SU-DHL-6 (cell line): ENCODE results near the gene ZC3H12C.

Experiments
- H2AFZ ChIP-seq: fragments of 200-600 bp; sonication (generic); 2 replicates; pipeline ENCODE4 v1.6.1; 2014; ENCODE audit warnings: low read depth, mild to moderate bottlenecking, moderate library complexity, mixed read lengths, antibody characterized with exemption, low read length; ENCODE audit not compliant: severe bottlenecking
- H3F3A ChIP-seq: fragments of 200-600 bp; shearing (Covaris generic); 2 replicates; pipeline ENCODE4 v1.6.0; 2016; ENCODE audit warnings: antibody characterized with exemption, mild to moderate bottlenecking; ENCODE audit not compliant: insufficient read depth
- H3K27ac ChIP-seq: fragments of 200-600 bp; sonication (generic); 2 replicates; pipeline ENCODE4 v1.5.1; 2016; ENCODE audit warnings: low read depth, mild to moderate bottlenecking, low read length, moderate library complexity, mixed read lengths
- H3K27me3 ChIP-seq: fragments of 200-600 bp; sonication (generic), shearing (Covaris generic); 2 replicates; pipeline ENCODE4 v1.6.0; 2014; ENCODE audit warnings: mild to moderate bottlenecking, low read length
- H3K36me3 ChIP-seq: fragments of 200-600 bp; sonication (generic); 2 replicates; pipeline ENCODE4 v1.6.1; 2014; ENCODE audit warnings: mild to moderate bottlenecking, low read length, mixed read lengths
- H3K4me2 ChIP-seq: fragments of 300-600, 200-600 bp; shearing (Covaris generic), sonication (generic); 2 replicates; pipeline ENCODE4 v1.6.0; 2014; ENCODE audit warnings: low read length, low read depth, mild to moderate bottlenecking; ENCODE audit not compliant: poor library complexity, severe bottlenecking
- H3K4me3 ChIP-seq: fragments of 200-600 bp; sonication (generic); 2 replicates; pipeline ENCODE4 v1.5.1; 2014; ENCODE audit warnings: antibody characterized with exemption, low read length, mild to moderate bottlenecking, mixed read lengths; ENCODE audit not compliant: insufficient read depth, poor library complexity, severe bottlenecking
- H3K79me2 ChIP-seq: fragments of 200-600 bp; sonication (generic); 2 replicates; pipeline ENCODE4 v1.6.1; 2014; ENCODE audit warnings: mild to moderate bottlenecking, low read length, moderate library complexity; ENCODE audit not compliant: insufficient read depth
- H3K9ac ChIP-seq: fragments of 200-600 bp; sonication (generic); 2 replicates; pipeline ENCODE4 v1.7.0; 2014; ENCODE audit warnings: mild to moderate bottlenecking, low read length
- H3K9me2 ChIP-seq: fragments of 200-600 bp; sonication (generic); replicated peaks from 2 replicates; pipeline ENCODE4 v1.6.1; 2014; ENCODE audit warnings: low read length; ENCODE audit not compliant: insufficient read depth
- H3K9me3 ChIP-seq: fragments of 200-600 bp; sonication (generic); 2 replicates; pipeline ENCODE4 v1.6.1; 2014; ENCODE audit warnings: low read length, mixed read lengths; ENCODE audit not compliant: insufficient read depth
- H4K20me1 ChIP-seq: fragments of 200-600 bp; sonication (generic); 2 replicates; pipeline ENCODE4 v1.6.1; 2014; ENCODE audit warnings: low read depth, mild to moderate bottlenecking, antibody characterized with exemption, low read length, moderate library complexity, mixed read lengths
- EZH2phosphoT487 ChIP-seq: fragments of 200-600 bp; sonication (generic), shearing (Covaris generic); conservative IDR thresholded peaks from 2 replicates; pipeline ENCODE4 v1.6.1; 2018; ENCODE audit warnings: mild to moderate bottlenecking, antibody characterized with exemption, low read length, moderate library complexity, mixed read lengths
- TF ChIP-seq, protein P1 (sequence below): fragments of 200-600 bp; sonication (generic); IDR thresholded peaks from one replicate; pipeline ENCODE4 v1.5.1; 2017; ENCODE audit warnings: antibody characterized with exemption, mild to moderate bottlenecking, low read length, moderate library complexity; ENCODE audit not compliant: insufficient read depth, poor library complexity, severe bottlenecking

The ZC3H12C gene

DNA sequence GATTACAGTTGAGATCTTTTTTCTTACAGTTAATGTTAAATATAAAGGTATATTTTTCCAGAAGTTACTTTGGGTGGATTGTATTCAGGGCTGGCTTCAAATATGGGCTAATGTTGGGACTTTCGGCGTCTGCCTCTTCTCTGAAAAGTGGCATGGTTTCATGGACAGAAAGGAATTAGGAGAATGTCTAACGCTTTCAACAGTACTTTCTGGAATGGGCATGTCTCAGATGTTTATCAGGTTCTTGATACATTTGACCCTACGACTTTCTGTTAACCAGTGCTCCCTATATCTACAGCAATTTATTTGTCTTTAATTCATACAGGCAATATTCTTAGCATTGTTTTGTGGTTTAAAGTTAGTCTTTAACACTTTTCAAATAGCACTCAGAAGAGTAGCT lies 33.7 kb downstream of the ZC3H12C start:
- Histone ChIP-seq H4K20me1 (no peaks in the 10 kb centered on the region), H3K4me2 (no peak overlapping the region), H3K9ac (no peak overlapping the region), H3K9me3 (no peaks in the 10 kb centered on the region), H2AFZ (no peak overlapping the region), H3K4me3 (no peak overlapping the region), H3K27me3 (no peaks in the 10 kb centered on the region), H3K27ac (no peak overlapping the region), H3K79me2 (no peaks in the 10 kb centered on the region), H3K36me3 (no peaks in the 10 kb centered on the region), H3F3A (no peaks in the 10 kb centered on the region), H3K9me2 (no peaks in the 10 kb centered on the region)
- TF ChIP-seq, protein P1, sequence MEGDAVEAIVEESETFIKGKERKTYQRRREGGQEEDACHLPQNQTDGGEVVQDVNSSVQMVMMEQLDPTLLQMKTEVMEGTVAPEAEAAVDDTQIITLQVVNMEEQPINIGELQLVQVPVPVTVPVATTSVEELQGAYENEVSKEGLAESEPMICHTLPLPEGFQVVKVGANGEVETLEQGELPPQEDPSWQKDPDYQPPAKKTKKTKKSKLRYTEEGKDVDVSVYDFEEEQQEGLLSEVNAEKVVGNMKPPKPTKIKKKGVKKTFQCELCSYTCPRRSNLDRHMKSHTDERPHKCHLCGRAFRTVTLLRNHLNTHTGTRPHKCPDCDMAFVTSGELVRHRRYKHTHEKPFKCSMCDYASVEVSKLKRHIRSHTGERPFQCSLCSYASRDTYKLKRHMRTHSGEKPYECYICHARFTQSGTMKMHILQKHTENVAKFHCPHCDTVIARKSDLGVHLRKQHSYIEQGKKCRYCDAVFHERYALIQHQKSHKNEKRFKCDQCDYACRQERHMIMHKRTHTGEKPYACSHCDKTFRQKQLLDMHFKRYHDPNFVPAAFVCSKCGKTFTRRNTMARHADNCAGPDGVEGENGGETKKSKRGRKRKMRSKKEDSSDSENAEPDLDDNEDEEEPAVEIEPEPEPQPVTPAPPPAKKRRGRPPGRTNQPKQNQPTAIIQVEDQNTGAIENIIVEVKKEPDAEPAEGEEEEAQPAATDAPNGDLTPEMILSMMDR, result no peak
- TF ChIP-seq EZH2phosphoT487, result no peak

DNA sequence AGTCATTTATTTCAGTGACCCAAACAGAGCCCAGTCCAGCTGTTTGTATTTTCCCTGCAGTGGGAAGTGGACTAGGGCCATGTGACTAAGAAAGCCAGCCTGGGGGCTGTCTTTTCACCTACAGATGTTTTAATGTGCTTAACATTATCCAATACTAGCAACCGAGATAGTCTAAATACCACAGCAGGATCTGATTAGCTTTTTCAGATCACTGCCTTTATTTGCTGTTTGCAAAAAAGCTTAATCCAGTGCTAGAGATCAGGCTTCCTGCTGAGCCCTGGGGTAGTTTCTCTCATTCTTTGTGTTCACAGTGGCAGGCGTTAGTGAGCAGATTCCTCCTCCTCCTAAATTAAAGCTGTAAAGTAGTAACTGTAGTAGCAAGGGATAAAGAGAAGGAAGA lies 35.0 kb downstream of the ZC3H12C start:
- Histone ChIP-seq H3K27me3 (no peaks in the 10 kb centered on the region), H3K36me3 (no peaks in the 10 kb centered on the region), H3K9me3 (no peaks in the 10 kb centered on the region), H3K4me2 (no peak overlapping the region), H3K9ac (no peak overlapping the region), H3K9me2 (no peaks in the 10 kb centered on the region), H3K27ac (no peak overlapping the region), H2AFZ (no peak overlapping the region), H3K4me3 (no peak overlapping the region), H3K79me2 (no peaks in the 10 kb centered on the region), H4K20me1 (no peaks in the 10 kb centered on the region), H3F3A (no peaks in the 10 kb centered on the region)
- TF ChIP-seq, protein P1, result no peak
- TF ChIP-seq EZH2phosphoT487, result no peak

DNA sequence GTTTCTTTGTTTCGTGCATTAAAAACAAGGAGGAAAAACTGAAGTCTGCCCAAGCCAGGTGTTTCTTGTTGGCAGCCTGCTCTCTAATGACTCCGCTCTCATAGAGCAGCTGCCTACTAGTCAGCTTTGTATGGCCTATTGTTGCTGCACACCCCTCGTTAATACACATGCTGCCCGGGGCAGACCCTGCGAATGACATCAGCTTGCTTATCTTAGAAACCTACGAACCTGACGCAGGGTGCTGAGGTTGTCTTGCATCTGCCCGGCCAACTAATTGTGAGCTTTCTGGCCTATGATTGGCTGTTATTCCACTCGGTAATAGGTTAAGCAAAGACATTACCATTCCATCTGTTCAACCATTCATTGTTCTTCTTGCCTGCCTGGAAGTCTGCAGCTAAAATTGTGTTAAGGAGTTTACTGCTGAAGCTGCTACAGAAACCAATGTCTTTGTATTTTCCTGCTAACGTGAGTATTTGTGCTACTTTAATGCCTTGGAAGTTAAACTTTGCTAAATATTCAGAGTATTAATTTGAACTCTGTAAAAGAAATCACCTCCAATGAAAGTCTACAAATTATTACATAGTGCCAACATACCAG lies 37.5 kb downstream of the ZC3H12C start:
- no peaks in the 10 kb centered on the region for H3F3A ChIP-seq
- no peaks in the 10 kb centered on the region for H3K9me2 ChIP-seq
- no peaks in the 10 kb centered on the region for H3K9me3 ChIP-seq
- H3K9ac ChIP-seq, result no peak overlapping the region
- H3K36me3 ChIP-seq, result no peaks in the 10 kb centered on the region
- no peaks in the 10 kb centered on the region for H3K79me2 ChIP-seq
- no peak overlapping the region for H2AFZ ChIP-seq
- H3K4me3 ChIP-seq, result no peak overlapping the region
- H3K27me3 ChIP-seq, result no peaks in the 10 kb centered on the region
- TF ChIP-seq, protein P1, result no peak
- no peak for TF ChIP-seq EZH2phosphoT487
- no peak overlapping the region for H3K27ac ChIP-seq
- H4K20me1 ChIP-seq, result no peaks in the 10 kb centered on the region
- no peak overlapping the region for H3K4me2 ChIP-seq
